RKO (cell line): Measurements from ENCODE around the gene RXFP2.
A peak's percentile ranks its signal among the peaks of the same experiment; 100 is the strongest.

Experiments
- DNase-seq: peaks from one replicate; pipeline ENCODE4 v3.0.0-alpha.2; 2016; ENCODE audit warnings: low spot score

The RXFP2 gene

GRCh38 chr13:31768351-31768750 is 29.0 kb downstream of the RXFP2 start:
- no peak for DNase-seq

GRCh38 chr13:31769575-31769974 is 30.2 kb downstream of the RXFP2 start:
- peak; percentile 9 for DNase-seq

GRCh38 chr13:31772231-31772630 is 32.9 kb downstream of the RXFP2 start:
- DNase-seq = no peak

- DNase-seq = no peak
Measured at GRCh38 chr13:31773538-31773937, 34.2 kb downstream of the RXFP2 start.

GRCh38 chr13:31774186-31774750 is 34.9 kb downstream of the RXFP2 start:
- no peak for DNase-seq

GRCh38 chr13:31775148-31775547 is 35.8 kb downstream of the RXFP2 start:
- no peak for DNase-seq

GRCh38 chr13:31775686-31776085 is 36.4 kb downstream of the RXFP2 start:
- DNase-seq = no peak

- DNase-seq = no peak
Measured at GRCh38 chr13:31781064-31781463, 41.7 kb downstream of the RXFP2 start.

- DNase-seq = no peak
Measured at GRCh38 chr13:31786011-31786410, 46.7 kb downstream of the RXFP2 start.

- DNase-seq = no peak
Measured at GRCh38 chr13:31790992-31791391, 51.7 kb downstream of the RXFP2 start.

GRCh38 chr13:31793246-31793645 is 53.9 kb downstream of the RXFP2 start:
- DNase-seq = no peak

- no peak for DNase-seq
Measured at GRCh38 chr13:31794452-31794851, 55.1 kb downstream of the RXFP2 start.

- DNase-seq = peak; percentile 67
Measured at GRCh38 chr13:31797154-31797775, 57.9 kb downstream of the RXFP2 start.

- DNase-seq = no peak
Measured at GRCh38 chr13:31798189-31798588, 58.9 kb downstream of the RXFP2 start.

GRCh38 chr13:31801088-31801487 is 61.8 kb downstream of the RXFP2 start:
- no peak for DNase-seq

- DNase-seq = no peak
Measured at GRCh38 chr13:31803311-31803710, 64.0 kb downstream of the RXFP2 start.

GRCh38 chr13:31805841-31806240 is 66.5 kb downstream of the RXFP2 start:
- no peak for DNase-seq

GRCh38 chr13:31807090-31807541 is 67.8 kb downstream of the RXFP2 start:
- DNase-seq = no peak

GRCh38 chr13:31814536-31814935 is 75.2 kb downstream of the RXFP2 start:
- no peak for DNase-seq

- DNase-seq = no peak
Measured at GRCh38 chr13:31815361-31816144, 76.2 kb downstream of the RXFP2 start.

- DNase-seq = no peak
Measured at GRCh38 chr13:31818236-31818635, 78.9 kb downstream of the RXFP2 start.

- peak; percentile 19 for DNase-seq
Measured at GRCh38 chr13:31824705-31825517, 85.6 kb downstream of the RXFP2 start.
